ENCODE results near the gene UTP18. TPM values are rescaled to one million over a fixed set of nuclear protein-coding genes. Genes with fewer than 3 reads are reported as not detected.

Gene UTP18
- total and polyA plus RNA-seq, 10 of the 15 experiments (the other 5 are each of a cell fraction or from before 2014, with no cell fraction given) = 31.0 to 111 (median 58.8) TPM

GRCh38 chr17:51344532-51344931, 84.2 kb downstream of the UTP18 start:
- CTCF ChIA-PET = no interaction called here
- Histone ChIP-seq H3K4me3 (no peak overlapping the region), H2AFZ (ENCODE audit: control insufficient read depth, low read depth, low read length) (no peak overlapping the region), H3K9ac (ENCODE audit: control insufficient read depth, insufficient read depth, low read length) (no peak overlapping the region), H3K4me1 (ENCODE audit: control insufficient read depth, insufficient read depth, low read length) (no peaks in the 10 kb centered on the region), H3K4me2 (ENCODE audit: control insufficient read depth, insufficient read depth) (no peak overlapping the region), H3K9me3 (replicated peaks; ENCODE audit: control insufficient read depth, insufficient read depth, low read length) (no peaks in the 10 kb centered on the region), H4K20me1 (ENCODE audit: control insufficient read depth, insufficient read depth) (no peaks in the 10 kb centered on the region), H3K27ac (ENCODE audit: control insufficient read depth, insufficient read depth) (no peak overlapping the region), H3K36me3 (ENCODE audit: control insufficient read depth in 2 of 2, insufficient read depth in 2 of 2, low read length in 1 of 2) (no peaks in the 10 kb centered on the region), H3K27me3 (replicated peaks in 1 of 2; ENCODE audit: control insufficient read depth in 2 of 2, insufficient read depth in 2 of 2, low read length in 1 of 2) (peaks cover 2 to 3% of the 10 kb centered on the region in 2 experiments; a peak in 2 of 4 replicates), H3K79me2 (ENCODE audit: control insufficient read depth, insufficient read depth, low read length) (no peaks in the 10 kb centered on the region)
- DNase-seq (ENCODE audit: low read depth, low spot score) (no peak), FAIRE-seq (no peak), ATAC-seq (no peak)
- POLR2A ChIA-PET = no interaction called here
- in situ Hi-C loops (cut with MboI) (no loop called here), intact Hi-C loops (cut with micrococcal nuclease; ENCODE audit: unreplicated experiment) (no loop called here)
- RAD21 ChIA-PET (ENCODE audit: unreplicated experiment) = no interaction called here
- no TSS peak for BruUV-seq (replicated peaks)
- 32% methylated on average over 9 of the region's 9 CpGs for WGBS (ENCODE audit: insufficient coverage, insufficient replicate concordance, low lambda C conversion rate, missing lambda C conversion rate)
- SMC1A ChIA-PET (ENCODE audit: uncharacterized antibody, unreplicated experiment) = no interaction called here
- TF ChIP-seq CREM (IDR thresholded peaks at IDR 0.05; ENCODE audit: low read depth) (no peak), EP300 (IDR thresholded peaks at IDR 0.05; ENCODE audit: borderline replicate concordance in 1 of 2, control insufficient read depth in 1 of 2, low read depth in 2 of 2, low read length in 2 of 2) (no peak), ATF7 (IDR thresholded peaks at IDR 0.05; ENCODE audit: low read depth) (no peak), SP1 (IDR thresholded peaks at IDR 0.05; ENCODE audit: low read depth, low read length) (no peak), NR2C1 (IDR thresholded peaks at IDR 0.05) (no peak), NR2F1 (conservative IDR thresholded peaks at IDR 0.05) (no peak)

- POLR2A ChIA-PET = no interaction called here
- 39% methylated on average over 9 of the region's 9 CpGs for WGBS (ENCODE audit: insufficient coverage, insufficient replicate concordance, low lambda C conversion rate, missing lambda C conversion rate)
- FAIRE-seq = no peak
- no peak overlapping the region for H2AFZ ChIP-seq (ENCODE audit: control insufficient read depth, low read depth, low read length)
- no TSS peak for BruUV-seq (replicated peaks)
- H3K4me2 ChIP-seq (ENCODE audit: control insufficient read depth, insufficient read depth) = no peak overlapping the region
- CTCF ChIA-PET = no interaction called here
- H3K4me1 ChIP-seq (ENCODE audit: control insufficient read depth, insufficient read depth, low read length) = no peaks in the 10 kb centered on the region
- H3K9me3 ChIP-seq (replicated peaks; ENCODE audit: control insufficient read depth, insufficient read depth, low read length) = no peaks in the 10 kb centered on the region
- no peak for DNase-seq (ENCODE audit: low read depth, low spot score)
- in situ Hi-C loops (cut with MboI) (no loop called here), intact Hi-C loops (cut with micrococcal nuclease; ENCODE audit: unreplicated experiment) (no loop called here)
- H3K9ac ChIP-seq (ENCODE audit: control insufficient read depth, insufficient read depth, low read length) = no peak overlapping the region
- no peak overlapping the region for H3K4me3 ChIP-seq
- no peaks in the 10 kb centered on the region for H4K20me1 ChIP-seq (ENCODE audit: control insufficient read depth, insufficient read depth)
- ATAC-seq = no peak
- peaks cover 2 to 3% of the 10 kb centered on the region in 2 experiments; a peak in 2 of 4 replicates for H3K27me3 ChIP-seq (replicated peaks in 1 of 2; ENCODE audit: control insufficient read depth in 2 of 2, insufficient read depth in 2 of 2, low read length in 1 of 2)
- H3K36me3 ChIP-seq (ENCODE audit: control insufficient read depth in 2 of 2, insufficient read depth in 2 of 2, low read length in 1 of 2) = no peaks in the 10 kb centered on the region
- no peak overlapping the region for H3K27ac ChIP-seq (ENCODE audit: control insufficient read depth, insufficient read depth)
- H3K79me2 ChIP-seq (ENCODE audit: control insufficient read depth, insufficient read depth, low read length) = no peaks in the 10 kb centered on the region
- SMC1A ChIA-PET (ENCODE audit: uncharacterized antibody, unreplicated experiment) = no interaction called here
- RAD21 ChIA-PET (ENCODE audit: unreplicated experiment) = no interaction called here
- no peak for TF ChIP-seq ATF3 (IDR thresholded peaks at IDR 0.05; ENCODE audit: borderline replicate concordance, extremely low read depth, low read depth, low read length)
- TF ChIP-seq DPF2 (IDR thresholded peaks at IDR 0.05) = no peak
- no peak for TF ChIP-seq RCOR1 (conservative IDR thresholded peaks at IDR 0.05; ENCODE audit: low read depth, low read length)
- no peak for TF ChIP-seq CREM (IDR thresholded peaks at IDR 0.05; ENCODE audit: low read depth)
- TF ChIP-seq PRDM15 (CRISPR knock-in tag; IDR thresholded peaks at IDR 0.05) = no peak
- TF ChIP-seq ZNF622 (IDR thresholded peaks at IDR 0.05) = no peak
- no peak for TF ChIP-seq ZSCAN29 (IDR thresholded peaks at IDR 0.05)
Measured at GRCh38 chr17:51346218-51346982, 86.1 kb downstream of the UTP18 start.

Measured in GM12878 (cell line).